22Rv1 (cell line): ENCODE results near the gene CAMK1D.

Experiments
- H3K27ac ChIP-seq: fragments of 450-650 bp; 2 replicates; pipeline ENCODE4 v1.5.1; 2017
- CTCF ChIP-seq: fragments of 450-650 bp; IDR thresholded peaks from 2 replicates; pipeline ENCODE4 v1.5.1; 2017; ENCODE audit warnings: mild to moderate bottlenecking
- ZFX ChIP-seq: fragments of 450-650 bp; IDR thresholded peaks from 2 replicates; pipeline ENCODE4 v1.6.1; 2017; ENCODE audit warnings: antibody characterized with exemption, borderline replicate concordance

Gene CAMK1D

GRCh38 chr10:12586741-12587140 is 237.4 kb downstream of the CAMK1D start:
- no peak overlapping the region for H3K27ac ChIP-seq
- no peak for TF ChIP-seq CTCF
- no peak for TF ChIP-seq ZFX

GRCh38 chr10:12587451-12587888 is 238.1 kb downstream of the CAMK1D start:
- H3K27ac ChIP-seq: no peak overlapping the region
- TF ChIP-seq CTCF (no peak), ZFX (no peak)

DNA sequence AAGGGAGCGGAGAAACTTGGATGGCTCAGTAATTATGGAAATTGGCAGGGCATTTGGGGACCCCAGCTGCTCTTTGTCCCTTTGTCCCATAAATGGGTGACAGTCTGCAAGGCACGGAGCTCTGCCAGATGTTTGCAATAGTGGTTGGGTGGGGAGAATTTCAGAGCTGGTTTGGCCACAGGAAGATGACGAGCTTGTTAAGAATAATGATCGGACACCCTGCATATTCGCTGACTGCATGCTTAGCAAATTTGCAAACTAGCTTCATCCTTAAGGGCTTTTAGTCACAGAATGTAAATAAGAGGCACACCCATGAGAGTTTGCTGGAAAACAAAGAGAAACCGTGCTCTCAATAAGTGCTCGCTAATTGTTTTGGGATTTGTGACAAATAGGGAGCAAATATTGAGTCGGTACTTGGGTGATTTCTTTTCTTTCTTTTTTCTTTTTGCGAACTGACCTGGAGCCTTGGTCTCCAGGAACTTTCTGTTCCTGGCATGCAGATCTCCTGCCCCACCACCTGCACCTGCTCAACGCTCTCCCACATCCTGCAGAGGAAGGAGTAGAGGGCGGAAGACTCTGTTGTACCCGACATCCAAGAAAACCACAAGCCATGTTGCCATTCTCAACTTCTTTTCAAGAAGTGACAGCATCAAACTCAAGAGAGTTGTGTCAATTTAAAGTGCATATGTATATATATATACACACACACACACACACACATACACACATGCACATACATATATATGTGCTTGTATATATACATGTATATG is 238.9 kb downstream of the CAMK1D start:
- no peak overlapping the region for H3K27ac ChIP-seq
- no peak for TF ChIP-seq ZFX
- TF ChIP-seq CTCF: no peak

GRCh38 chr10:12589291-12589690 is 239.9 kb downstream of the CAMK1D start:
- TF ChIP-seq ZFX: no peak
- no peak for TF ChIP-seq CTCF
- no peak overlapping the region for H3K27ac ChIP-seq

- TF ChIP-seq CTCF: no peak
- no peak for TF ChIP-seq ZFX
- no peak overlapping the region for H3K27ac ChIP-seq
These were observed 240.4 kb downstream of the CAMK1D start for GRCh38 chr10:12589791-12590190.

- no peak overlapping the region for H3K27ac ChIP-seq
- TF ChIP-seq ZFX: no peak
These were observed 241.6 kb downstream of the CAMK1D start for GRCh38 chr10:12590675-12591659.

DNA sequence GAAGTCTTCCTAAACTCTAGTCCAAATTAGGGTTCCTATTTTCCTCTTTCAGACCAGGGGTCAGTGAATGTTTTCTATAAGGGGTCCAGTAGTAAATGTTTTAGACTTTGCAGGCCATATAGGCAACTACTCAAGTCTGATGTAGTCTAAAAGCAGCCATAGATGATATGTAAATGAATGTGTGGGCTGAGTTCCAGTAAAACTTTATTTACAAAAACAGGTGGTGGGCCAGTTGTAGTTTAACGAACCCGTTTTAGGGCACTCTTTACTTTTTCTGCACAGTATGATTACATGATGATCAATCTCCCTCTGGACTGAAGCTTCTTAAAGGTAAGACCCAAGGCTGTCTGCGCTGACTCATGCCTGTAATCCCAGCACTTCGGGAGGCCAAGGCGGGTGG is 243.6 kb downstream of the CAMK1D start:
- H3K27ac ChIP-seq: no peak overlapping the region
- TF ChIP-seq ZFX (no peak), CTCF (no peak)
